Activated T-helper 1 cell treated with anti-CD3 and anti-CD28 coated beads, Interleukin-2, amount 50 U/mL, for 16 hours (primary cell): ENCODE measurements around the gene LPCAT1.
"Not testable (repeated sequence)": the region's sequence is repeated elsewhere in the genome, so short reads cannot be mapped to it uniquely, and the experiment has no call there.

Experiments used
- DNase-seq, 2 donors: peaks; one replicate each; pipeline ENCODE4 v3.0.0-alpha.2; 2020; ENCODE audit warnings: low read depth in 1 of 2, low spot score in 1 of 2

LPCAT1 gene, protein sequence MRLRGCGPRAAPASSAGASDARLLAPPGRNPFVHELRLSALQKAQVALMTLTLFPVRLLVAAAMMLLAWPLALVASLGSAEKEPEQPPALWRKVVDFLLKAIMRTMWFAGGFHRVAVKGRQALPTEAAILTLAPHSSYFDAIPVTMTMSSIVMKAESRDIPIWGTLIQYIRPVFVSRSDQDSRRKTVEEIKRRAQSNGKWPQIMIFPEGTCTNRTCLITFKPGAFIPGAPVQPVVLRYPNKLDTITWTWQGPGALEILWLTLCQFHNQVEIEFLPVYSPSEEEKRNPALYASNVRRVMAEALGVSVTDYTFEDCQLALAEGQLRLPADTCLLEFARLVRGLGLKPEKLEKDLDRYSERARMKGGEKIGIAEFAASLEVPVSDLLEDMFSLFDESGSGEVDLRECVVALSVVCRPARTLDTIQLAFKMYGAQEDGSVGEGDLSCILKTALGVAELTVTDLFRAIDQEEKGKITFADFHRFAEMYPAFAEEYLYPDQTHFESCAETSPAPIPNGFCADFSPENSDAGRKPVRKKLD

DNA sequence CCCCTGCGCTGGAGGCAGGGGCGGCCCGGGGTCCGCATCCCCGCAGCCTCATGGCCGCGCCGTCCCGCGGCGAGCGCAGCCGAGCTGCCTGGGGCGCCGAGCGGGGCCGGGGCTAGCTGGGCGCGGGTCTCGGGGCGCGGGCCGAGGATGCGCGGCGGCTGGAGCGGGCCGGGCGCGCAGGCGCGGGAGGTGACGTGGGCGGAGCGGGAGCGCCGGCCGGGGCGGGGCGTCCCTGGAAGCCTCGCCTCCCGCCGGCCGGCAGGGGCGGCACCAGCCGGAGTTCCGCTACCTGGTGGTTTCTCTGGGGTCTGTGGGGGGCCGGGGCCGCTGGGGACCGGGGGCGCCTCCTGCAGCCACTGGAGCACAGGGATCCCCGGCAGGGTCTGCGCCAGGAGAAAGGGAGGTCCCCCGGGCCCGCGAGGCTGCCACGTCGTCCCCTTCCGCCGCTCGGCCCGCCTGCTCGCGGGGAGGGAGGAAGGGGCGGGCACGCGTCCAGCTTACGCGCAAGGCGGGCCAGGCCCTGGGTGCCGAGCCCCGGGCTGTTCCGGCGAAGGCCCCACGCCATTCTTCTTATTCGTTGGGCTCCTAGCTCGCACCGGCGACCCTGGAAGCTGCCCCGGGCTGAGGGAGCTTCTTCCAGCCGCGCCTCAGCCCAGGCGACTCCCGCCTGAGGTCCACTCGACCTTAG, at the start of gene LPCAT1:
LPCAT1 (minus strand) TSS at position 168 of the 688 bp plus-strand sequence; CDS start at position 52, 116 bp downstream.
- peak; percentile 46 to 65 for DNase-seq

DNA sequence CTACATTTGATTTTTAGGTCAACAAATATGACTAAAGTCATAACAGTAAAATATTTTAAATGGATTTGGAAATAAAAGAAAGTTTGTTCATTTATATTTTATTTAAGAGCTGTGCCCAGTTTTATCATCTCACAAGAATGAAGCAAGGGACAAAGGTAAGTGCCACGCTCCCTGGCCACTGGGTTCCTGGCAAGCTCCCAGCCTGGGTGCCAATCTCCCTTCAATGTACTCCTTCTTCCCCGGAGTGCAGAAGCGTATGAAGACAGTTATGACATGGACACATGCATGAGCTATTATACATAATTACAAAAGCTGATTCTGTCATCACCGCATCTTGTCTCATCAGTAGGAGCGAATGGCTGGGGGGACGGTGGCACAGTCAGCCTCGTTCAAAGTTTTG, 48.1 kb upstream of the LPCAT1 start:
- not testable (repeated sequence) for DNase-seq

DNA sequence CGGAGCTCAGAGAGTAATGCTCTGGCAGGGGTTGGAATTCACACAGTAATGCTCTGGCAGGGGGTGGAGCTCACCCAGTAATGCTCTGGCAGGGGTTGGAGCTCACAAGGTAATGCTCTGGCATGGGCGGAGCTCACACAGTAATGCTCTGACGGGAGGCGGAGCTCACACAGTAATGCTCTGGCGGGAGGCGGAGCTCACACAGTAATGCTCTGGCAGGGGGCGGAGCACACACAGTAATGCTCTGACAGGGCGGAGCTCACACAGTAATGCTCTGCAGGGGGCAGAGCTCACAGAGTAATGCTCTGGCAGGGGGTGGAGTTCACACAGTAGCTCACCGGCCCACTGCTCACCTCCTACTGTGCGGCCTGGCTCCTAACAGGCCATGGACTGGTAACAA, 47.2 kb upstream of the LPCAT1 start:
- no peak for DNase-seq

DNA sequence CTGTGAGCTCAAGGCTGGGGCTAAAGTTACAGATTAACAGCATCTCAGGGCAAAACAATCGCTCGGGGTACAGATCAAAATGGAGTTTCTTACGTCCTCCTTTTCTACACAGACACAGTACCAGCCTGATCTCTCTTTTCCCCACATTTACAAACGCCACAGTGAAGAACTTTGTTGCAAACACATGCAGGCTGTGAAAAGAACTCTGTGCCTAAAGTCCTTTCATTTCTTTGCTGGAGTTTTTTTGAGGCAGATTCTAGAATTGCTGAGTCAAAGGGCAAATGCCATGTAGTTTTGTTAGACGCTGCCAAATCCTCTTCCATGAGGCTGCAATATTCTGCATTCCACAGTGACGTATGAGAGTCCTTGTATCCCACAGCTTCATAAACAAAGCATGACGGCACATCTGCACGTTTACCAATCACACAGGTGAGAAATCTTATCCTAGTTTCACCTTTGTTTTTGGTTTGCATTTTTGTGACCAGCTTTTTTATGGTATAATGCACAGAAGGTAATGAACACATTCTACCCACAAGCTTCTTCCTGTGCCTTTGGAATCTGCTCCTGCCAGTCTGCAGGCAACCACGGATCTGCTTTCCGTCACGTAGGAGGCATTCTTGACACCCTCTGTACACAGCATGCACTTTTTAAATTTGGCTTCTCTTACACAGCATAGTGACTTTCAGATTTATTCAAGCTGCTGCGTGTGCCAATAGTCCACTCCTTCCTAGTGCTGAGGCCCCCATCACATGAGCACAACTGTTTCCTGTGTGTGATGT, 44.6 kb upstream of the LPCAT1 start:
- DNase-seq: no peak

DNA sequence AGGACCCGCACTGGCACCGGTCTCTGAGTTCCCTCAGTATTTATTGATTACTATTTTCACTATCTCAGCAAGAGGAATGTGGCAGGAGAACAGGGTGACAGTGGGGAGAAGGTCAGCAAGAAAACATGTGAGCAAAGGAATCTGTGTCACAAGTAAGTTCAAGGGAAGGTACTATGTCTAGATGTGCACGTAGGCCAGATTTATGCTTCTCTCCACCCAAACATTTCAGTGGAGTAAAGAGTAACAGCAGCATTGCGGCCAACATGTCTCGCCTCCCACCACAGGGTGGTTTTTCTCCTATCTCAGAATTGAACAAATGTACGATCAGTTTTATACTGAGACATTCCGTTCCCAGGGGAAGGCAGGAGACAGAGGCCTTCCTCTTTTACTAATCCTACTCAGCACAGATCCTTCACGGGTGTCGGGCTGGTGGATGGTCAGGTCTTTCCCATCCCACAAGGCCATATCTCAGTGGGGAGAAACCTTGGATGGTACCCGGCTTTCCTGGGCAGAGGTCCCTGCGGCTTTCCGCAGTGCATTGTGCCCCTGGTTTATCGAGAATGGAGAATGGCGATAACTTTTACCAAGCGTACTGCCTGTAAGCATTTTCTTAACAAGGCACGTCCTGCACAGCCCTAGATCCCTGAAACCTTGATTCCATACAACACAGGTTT, 43.9 kb upstream of the LPCAT1 start:
- not testable (repeated sequence) for DNase-seq

DNA sequence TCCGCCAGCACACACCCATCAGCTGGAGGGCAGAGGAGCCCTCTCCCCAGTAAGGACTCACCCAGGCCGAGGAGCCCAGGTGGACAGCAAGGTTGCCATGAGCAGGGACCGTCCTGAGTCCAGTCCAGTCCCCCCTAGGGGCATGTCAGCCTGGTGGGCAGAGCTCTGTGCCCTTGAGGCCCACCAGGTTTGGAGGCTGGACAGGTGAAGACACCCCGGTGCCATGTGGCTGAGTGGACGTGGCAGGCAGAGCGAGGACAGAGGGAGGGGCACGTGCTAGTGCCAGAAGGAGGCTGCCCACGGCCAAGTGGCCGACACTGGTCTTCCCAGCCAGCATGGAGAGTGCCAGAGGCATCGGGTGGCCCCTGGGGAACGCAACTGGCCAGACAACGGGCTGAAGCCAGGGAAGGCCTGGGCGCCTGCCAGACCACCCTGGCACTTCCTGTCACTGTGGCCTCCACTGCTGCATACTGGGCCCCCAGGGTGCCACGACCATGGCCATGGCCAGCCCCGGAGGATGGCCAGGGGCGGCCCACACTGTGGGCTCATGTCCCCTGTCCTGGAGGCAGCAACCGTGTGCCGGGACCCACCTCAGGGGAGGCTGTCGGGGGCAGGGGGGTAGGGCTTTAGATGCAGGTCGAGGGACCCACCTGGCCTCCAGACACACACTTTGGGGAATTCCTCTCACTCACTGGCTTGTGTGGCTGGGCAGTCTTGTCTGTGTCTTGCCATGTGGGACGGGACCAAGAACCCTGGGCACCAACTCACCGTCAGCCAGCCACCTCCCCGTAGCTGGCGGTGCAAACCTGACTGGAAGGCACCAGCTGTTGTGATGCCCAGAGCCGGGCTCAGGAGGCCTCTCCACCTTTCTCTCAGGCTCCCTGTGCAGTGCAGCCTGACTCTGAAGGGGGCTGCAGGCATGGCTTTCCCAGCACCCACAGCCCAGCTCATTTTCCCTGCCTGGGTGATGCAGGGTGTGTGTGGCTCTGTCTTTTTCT, 42.3 kb upstream of the LPCAT1 start:
- DNase-seq: no peak

DNA sequence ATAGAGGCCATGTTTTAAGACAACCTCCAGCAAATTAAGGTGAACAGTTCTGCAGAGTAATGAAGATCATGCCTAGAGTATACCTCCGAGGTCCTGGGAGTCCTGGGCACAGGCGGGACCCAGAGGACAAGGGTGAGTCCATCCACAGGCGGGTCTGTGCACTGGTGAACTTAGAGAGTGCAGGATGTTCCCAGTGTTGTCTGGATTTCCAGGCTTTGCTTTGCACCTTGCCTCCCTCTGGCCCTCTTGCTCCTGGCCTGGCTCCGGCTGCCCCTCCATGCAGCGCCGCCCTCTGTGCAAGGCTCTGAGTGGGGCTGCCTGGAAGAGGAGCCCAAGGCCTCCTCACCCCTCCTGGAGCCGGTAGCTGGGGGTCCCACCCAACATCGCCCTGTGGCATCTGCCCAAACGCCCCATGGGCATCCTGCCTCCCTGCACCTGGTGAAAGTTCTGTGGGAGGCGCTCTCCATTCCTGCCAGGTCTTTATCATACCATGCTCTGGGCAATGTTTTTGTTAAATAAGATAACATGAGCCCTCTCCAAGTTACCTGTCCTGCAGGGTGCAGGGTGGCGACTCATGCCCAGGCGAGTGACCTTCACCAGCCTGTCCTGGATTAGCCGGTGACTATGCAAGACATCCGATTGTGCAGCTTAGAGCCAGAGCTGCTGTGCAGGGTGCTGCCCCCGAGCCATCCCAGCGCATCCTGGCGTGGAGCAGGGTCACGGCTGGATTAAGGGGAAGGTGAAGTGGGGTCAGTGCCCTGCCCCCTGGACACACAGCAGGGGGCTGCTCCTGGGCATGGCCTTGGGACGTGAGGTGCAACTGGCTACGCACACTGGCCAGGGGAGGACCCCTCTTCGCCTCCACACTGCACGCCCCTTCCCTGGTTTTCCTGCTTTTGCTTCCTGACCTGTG, 41.3 kb upstream of the LPCAT1 start:
- no peak for DNase-seq

DNA sequence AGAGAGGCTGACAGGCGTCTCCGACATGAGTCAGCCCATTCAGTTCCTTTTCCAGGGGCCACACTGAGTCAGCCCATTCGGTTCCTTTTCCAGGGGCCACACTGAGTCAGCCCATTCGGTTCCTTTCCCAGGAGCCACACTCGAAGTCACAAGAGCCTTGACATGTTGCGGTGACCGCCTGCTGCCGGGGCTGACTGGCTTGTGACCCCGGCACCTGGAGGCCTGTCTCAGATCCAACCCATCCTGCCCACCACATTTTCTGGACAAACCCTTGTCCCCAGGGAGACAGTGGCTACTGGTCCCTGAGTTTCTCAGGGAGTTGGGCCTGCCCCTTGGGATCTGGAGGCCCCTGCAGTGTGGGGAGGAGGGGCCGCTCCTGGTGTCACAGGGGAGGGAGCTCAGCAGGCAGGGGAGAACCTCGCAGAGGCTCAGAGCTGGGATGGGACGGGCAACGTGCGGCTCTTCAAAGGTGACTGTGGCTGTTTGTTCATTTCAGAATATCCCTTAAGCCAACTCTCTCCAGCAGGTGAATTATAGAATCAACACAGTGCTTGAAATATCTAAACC, 40.5 kb upstream of the LPCAT1 start:
- DNase-seq: no peak

DNA sequence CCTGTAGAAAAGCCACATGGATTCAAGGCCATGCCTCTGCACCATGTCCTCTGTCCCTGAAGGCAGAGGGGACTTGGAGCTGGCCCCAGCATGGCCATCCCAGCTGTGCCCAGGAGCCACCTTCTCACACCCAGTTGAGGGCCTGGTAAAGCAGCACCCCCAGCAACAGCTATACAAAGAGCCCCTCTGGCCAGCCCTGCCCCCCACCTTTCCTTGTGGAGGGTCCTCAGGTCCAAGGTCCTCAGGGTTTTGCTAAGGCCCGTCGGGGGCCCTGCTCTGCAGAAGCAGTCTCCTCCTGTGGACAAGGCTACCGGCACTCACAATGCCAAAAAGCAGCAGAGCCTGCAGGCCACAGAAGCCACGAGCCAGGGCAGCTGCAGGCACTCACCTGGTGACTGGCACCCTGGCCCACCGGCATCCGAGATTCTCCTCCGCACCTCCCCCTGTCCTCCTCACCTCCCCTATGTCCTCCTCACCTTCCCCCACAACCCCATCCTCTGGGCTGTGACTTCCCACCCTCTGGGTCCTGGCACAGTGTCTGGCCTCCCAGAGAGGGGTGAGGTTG, 39.9 kb upstream of the LPCAT1 start:
- DNase-seq: no peak

DNA sequence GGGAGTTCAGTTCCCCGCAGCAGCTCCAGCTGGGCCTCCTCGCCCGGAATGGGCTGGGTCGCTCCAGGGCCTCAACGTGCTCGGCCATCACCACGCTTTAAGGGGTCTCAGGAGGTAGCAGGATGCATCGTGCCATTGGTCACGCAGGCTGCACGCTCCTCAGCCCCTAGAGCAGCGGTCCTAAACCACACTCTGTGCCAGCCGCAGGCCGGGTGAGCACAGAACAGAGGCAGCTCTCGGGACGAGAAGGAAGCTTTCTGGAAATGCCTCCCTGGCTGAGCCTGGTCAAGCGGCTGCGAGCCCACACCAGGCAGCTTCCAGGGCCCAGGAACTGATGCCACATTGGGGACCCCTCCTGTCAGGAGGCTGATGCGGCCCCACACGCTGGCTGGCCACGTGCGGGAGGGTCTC, 39.3 kb upstream of the LPCAT1 start:
- DNase-seq: no peak

DNA sequence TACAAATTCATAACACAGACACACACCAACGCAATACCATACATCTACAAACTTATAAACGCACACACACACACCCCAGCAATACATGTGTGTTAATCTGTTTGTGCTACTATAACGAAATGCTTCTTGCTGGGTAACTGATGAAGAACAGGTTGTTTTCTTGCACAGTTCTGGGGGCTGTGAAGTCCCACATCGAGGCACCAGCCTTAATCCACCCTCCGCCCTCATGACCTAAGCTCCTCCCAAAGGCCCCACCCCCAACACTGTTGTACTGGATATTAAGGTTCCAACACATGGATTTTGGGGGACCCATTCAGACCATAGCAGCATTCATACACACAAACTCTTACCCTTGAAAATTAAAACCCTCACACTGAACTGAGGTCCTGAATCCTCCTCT, 38.8 kb upstream of the LPCAT1 start:
- no peak for DNase-seq

DNA sequence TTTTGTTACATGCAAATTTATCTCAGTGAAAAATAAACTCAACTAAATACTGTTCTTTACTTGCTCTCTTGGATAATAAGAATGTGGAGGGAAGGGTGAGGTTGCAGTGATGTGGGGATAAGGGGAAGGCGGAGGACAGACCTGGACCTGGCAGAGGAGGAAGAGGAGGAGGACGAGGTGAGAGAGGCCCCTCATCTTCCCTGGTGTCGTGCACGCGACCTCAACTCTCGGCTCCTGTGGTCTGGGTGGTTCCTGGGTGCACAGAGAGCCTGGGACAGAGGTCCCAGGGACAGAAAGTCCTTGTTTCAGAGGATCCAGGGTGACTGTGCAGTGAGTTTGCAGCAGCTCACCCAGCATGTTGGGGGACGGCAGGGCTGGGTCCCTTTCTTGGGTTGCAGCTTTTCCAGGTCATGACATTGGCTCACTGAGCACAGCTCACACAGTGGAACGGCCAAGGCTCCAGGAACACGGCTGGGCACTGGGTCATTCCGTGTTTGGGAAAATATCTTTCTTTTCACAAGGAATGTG, 37.7 kb upstream of the LPCAT1 start:
- no peak for DNase-seq

DNA sequence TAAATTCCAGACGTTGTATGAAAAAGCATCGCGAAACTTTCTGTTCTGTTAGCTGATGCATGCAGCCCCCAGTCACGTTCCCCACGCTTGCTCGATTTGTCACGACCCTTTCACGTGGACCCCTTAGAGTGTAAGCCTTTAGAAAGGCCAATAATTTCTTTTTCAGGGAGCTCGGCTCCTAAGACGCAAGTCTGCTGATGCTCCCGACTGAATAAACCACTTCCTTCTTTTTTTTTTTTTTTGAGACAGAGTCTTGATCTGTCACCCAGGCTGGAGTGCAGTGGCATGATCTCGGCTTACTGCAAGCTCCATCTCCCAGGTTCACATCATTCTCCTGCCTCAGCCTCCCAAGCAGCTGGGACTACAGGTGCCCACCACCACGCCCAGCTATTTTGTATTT, 36.7 kb upstream of the LPCAT1 start:
- not testable (repeated sequence) for DNase-seq

DNA sequence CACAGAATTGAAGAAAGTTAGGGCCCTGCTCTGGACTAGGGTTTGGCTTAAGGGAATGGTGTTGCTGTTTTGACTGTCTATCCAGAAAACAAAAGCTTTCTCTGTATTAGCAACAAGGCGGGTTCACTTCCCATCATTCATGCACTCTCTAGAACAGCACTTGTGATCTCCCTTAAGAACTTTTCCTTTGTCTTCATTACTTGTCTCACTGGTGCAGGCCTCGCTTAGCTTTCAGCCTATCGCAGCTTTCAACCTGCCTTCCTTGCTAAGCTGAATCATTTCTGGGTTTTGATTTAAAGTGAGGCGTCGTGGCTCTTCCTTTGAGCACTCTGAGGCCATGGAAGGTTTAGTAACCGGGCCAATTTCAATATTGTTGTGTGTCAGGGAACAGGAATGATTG, 35.2 kb upstream of the LPCAT1 start:
- DNase-seq: no peak

DNA sequence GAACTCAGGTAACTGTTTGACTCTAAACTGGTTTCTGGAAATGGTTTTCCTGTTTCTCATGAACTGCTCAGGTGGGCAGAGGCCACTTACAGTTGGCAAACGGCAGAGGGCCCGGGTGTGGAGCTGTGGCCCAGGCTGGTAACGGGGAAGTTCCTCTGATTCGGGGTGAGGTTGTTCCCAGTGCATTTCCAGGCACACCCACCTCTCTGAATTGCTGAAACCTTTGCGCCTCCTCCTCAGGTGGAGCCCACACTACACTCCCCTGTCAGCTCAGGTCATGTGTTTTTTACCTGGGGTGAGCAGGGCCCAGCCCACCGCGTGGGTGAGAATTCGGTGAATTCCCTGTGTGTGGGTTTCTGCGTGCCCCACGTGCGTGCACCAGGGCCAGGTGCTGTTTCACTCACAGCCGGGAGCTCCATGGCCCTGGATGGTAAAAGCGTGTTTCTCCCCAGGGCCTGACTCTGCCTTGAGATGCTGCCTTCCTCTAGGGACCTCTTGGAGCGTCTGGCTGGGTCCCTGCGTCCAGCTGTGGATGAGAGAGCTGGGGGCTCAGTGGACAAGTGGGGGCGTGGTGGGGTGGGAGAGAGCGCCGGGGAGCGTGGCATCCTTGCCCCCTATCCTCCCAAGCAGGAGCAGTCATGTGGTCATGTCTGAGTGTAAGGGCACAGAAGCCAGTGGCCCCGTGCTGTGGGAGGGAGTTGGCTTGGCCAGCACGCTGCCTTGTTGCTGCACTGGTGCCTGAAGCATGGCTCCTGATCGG, 33.5 kb upstream of the LPCAT1 start:
- DNase-seq: no peak

DNA sequence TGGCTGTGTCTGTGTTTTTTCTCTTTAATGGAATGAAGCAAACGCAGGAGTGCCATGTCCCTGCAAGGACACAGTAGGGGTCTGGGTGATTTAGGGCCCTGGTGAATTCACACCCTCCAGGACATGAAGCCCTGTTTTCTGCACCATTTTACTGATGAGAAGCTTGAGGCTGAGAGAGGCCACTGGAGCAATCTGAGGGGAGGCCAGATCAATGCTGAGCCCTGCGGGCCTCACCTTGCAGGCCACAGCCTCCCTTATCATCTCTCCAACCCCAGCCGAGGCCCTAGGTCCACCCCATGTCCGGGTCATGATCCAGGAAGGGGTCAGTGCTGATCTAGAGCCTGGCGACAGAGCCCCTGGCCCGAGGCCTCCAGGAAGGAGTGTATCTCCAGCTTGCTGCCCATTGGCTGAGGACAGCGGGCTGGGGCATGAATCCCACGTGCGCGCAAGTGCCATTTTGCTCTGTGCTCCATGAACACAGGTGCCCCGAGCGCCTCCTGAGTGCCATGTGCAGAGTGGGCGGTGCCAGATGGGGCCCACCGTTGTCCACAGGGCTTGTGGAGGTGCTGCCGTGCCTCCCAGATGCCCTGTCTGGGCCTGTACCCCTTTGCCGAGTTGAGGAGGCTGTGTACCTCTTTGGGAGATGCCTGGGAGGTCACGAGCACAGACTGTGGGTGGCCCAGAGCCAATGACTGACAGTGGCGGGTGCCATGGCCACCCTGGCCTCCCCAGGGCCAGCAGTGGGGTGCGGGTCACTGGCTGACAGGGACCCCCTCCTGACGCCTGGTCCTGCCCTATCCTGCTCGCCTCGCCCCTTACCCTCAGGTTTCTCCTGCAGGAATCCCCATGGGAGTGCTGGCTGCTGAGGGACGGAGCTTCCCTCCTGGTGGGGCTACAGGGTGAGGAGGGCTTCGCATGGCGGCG, 32.3 kb upstream of the LPCAT1 start:
- DNase-seq: no peak
